ENCODE measurements around the gene TBCD.

Gene TBCD

GRCh38 chr17:82751571-82752370 lies at the start of gene TBCD:
Gene TBCD (plus strand): TSS chr17:82752065. CDS start chr17:82752194, 129 bp downstream.
- H3K4me1 ChIP-seq (ENCODE audit: low read length), result peaks cover 7% of the 10 kb centered on the region
- peaks cover 43% of the 10 kb centered on the region for H3K79me2 ChIP-seq (ENCODE audit: low read length)
- no peaks in the 10 kb centered on the region for H3K27me3 ChIP-seq (ENCODE audit: low read depth, low read length)
- H3K9ac ChIP-seq (ENCODE audit: low read length), result peak within 1 kb of the TSS; percentile 77
- peak within 1 kb of the TSS; percentile 35; the same call in 1 of the 2 replicates for H2AFZ ChIP-seq (ENCODE audit: low read depth, low read length)
- no peak for TF ChIP-seq CTCF (IDR thresholded peaks at IDR 0.05; ENCODE audit: low read depth, low read length)
- TF ChIP-seq EZH2phosphoT487 (IDR thresholded peaks at IDR 0.05; ENCODE audit: low read depth), result no peak
- peak within 1 kb of the TSS; percentile 92 for H3K4me3 ChIP-seq (ENCODE audit: low read length)
- no peaks in the 10 kb centered on the region for H3K36me3 ChIP-seq (replicated peaks; ENCODE audit: low read depth, low read length)
- no peaks in the 10 kb centered on the region for H3K9me3 ChIP-seq (ENCODE audit: insufficient read depth, low read length)
- peak within 1 kb of the TSS; percentile 55 for H3K27ac ChIP-seq (ENCODE audit: low read length)
- peak within 1 kb of the TSS; percentile 88 for H3K4me2 ChIP-seq (ENCODE audit: low read length)
- H4K20me1 ChIP-seq (ENCODE audit: insufficient read depth, low read length), result peaks cover 7% of the 10 kb centered on the region; the same call in 1 of the 2 replicates

GRCh38 chr17:82702231-82702927 lies 49.5 kb upstream of the TBCD start:
- Histone ChIP-seq H3K4me2 (ENCODE audit: low read length) (peak overlapping the region; percentile 91), H2AFZ (ENCODE audit: low read depth, low read length) (peak overlapping the region; percentile 44; the same call in 1 of the 2 replicates)

GRCh38 chr17:82703036-82703745 lies 48.7 kb upstream of the TBCD start:
- TF ChIP-seq EZH2phosphoT487 (IDR thresholded peaks at IDR 0.05; ENCODE audit: low read depth) (no peak), CTCF (IDR thresholded peaks at IDR 0.05; ENCODE audit: low read depth, low read length) (no peak)
- no peaks in the 10 kb centered on the region for H4K20me1 ChIP-seq (ENCODE audit: insufficient read depth, low read length)

More at GRCh38 chr17:82702231-82702927, 49.5 kb upstream of the TBCD start:
- TF ChIP-seq EZH2phosphoT487 (IDR thresholded peaks at IDR 0.05; ENCODE audit: low read depth), result no peak
- peaks cover 5% of the 10 kb centered on the region; the same call in 1 of the 2 replicates for H3K79me2 ChIP-seq (ENCODE audit: low read length)
- H3K36me3 ChIP-seq (replicated peaks; ENCODE audit: low read depth, low read length), result no peaks in the 10 kb centered on the region
- H3K9me3 ChIP-seq (ENCODE audit: insufficient read depth, low read length), result no peaks in the 10 kb centered on the region
- no peaks in the 10 kb centered on the region for H3K27me3 ChIP-seq (ENCODE audit: low read depth, low read length)
- H4K20me1 ChIP-seq (ENCODE audit: insufficient read depth, low read length), result no peaks in the 10 kb centered on the region
- peaks cover 29% of the 10 kb centered on the region for H3K4me1 ChIP-seq (ENCODE audit: low read length)
- H3K4me3 ChIP-seq (ENCODE audit: low read length), result peak overlapping the region; percentile 73
- H3K9ac ChIP-seq (ENCODE audit: low read length), result peak overlapping the region; percentile 64
- 0 out of 2 replicates have a peak overlapping the region, but pooled peaks have one; percentile 14 for H3K27ac ChIP-seq (ENCODE audit: low read length)

GRCh38 chr17:82703935-82704865 lies 47.7 kb upstream of the TBCD start:
- Histone ChIP-seq H3K4me2 (ENCODE audit: low read length) (peak overlapping the region; percentile 91), H2AFZ (ENCODE audit: low read depth, low read length) (no peak overlapping the region), H3K79me2 (ENCODE audit: low read length) (no peaks in the 10 kb centered on the region), H3K27me3 (ENCODE audit: low read depth, low read length) (no peaks in the 10 kb centered on the region), H3K9me3 (ENCODE audit: insufficient read depth, low read length) (no peaks in the 10 kb centered on the region), H3K4me1 (ENCODE audit: low read length) (peaks cover 41% of the 10 kb centered on the region), H3K9ac (ENCODE audit: low read length) (no peak overlapping the region), H3K36me3 (replicated peaks; ENCODE audit: low read depth, low read length) (no peaks in the 10 kb centered on the region), H4K20me1 (ENCODE audit: insufficient read depth, low read length) (no peaks in the 10 kb centered on the region), H3K4me3 (ENCODE audit: low read length) (peak overlapping the region; percentile 73; the same call in 1 of the 2 replicates), H3K27ac (ENCODE audit: low read length) (no peak overlapping the region)
- TF ChIP-seq EZH2phosphoT487 (IDR thresholded peaks at IDR 0.05; ENCODE audit: low read depth) (no peak), CTCF (IDR thresholded peaks at IDR 0.05; ENCODE audit: low read depth, low read length) (no peak)

More at GRCh38 chr17:82703036-82703745, 48.7 kb upstream of the TBCD start:
- peak overlapping the region; percentile 50 for H3K27ac ChIP-seq (ENCODE audit: low read length)
- no peaks in the 10 kb centered on the region for H3K9me3 ChIP-seq (ENCODE audit: insufficient read depth, low read length)
- peaks cover 37% of the 10 kb centered on the region for H3K4me1 ChIP-seq (ENCODE audit: low read length)
- no peaks in the 10 kb centered on the region for H3K27me3 ChIP-seq (ENCODE audit: low read depth, low read length)
- peak overlapping the region; percentile 91 for H3K4me2 ChIP-seq (ENCODE audit: low read length)
- H2AFZ ChIP-seq (ENCODE audit: low read depth, low read length), result 0 out of 2 replicates have a peak overlapping the region, but pooled peaks have one; percentile 34
- H3K4me3 ChIP-seq (ENCODE audit: low read length), result peak overlapping the region; percentile 73
- H3K36me3 ChIP-seq (replicated peaks; ENCODE audit: low read depth, low read length), result no peaks in the 10 kb centered on the region
- peak overlapping the region; percentile 64 for H3K9ac ChIP-seq (ENCODE audit: low read length)
- H3K79me2 ChIP-seq (ENCODE audit: low read length), result no peaks in the 10 kb centered on the region

Data from OCI-LY3 (cell line).